Karpas-422 (cell line): Measurements from ENCODE around the gene CEACAM4. TPM values are rescaled to one million over a fixed set of nuclear protein-coding genes. Genes with fewer than 3 reads are reported as not detected.
A peak's percentile ranks its signal among the peaks of the same experiment; 100 is the strongest.

ENCODE experiments used
- DNase-seq: peaks from one replicate; pipeline ENCODE4 v3.0.0-alpha.2; 2015
- H2AFZ ChIP-seq: fragments of 200-600 bp; sonication (generic); 2 replicates; pipeline ENCODE4 v1.6.1; 2014; ENCODE audit warnings: antibody characterized with exemption, low read length, mixed read lengths
- H3K27ac ChIP-seq: fragments of 200-600 bp; sonication (generic); 2 replicates; pipeline ENCODE4 v1.5.1; 2014; ENCODE audit warnings: mild to moderate bottlenecking, low read length, moderate library complexity
- H3K27me3 ChIP-seq: fragments of 200-600 bp; sonication (generic); 2 replicates; pipeline ENCODE4 v1.6.1; 2014; ENCODE audit warnings: low read length, mixed read lengths
- H3K36me3 ChIP-seq: fragments of 200-600 bp; sonication (generic); 2 replicates; pipeline ENCODE4 v1.6.1; 2014; ENCODE audit warnings: low read length, mixed read lengths; ENCODE audit not compliant: insufficient read depth
- H3K4me1 ChIP-seq: fragments of 200-600 bp; sonication (generic); 2 replicates; pipeline ENCODE4 v1.6.1; 2014; ENCODE audit warnings: mild to moderate bottlenecking, low read length, mixed read lengths
- H3K4me2 ChIP-seq: fragments of 200-600 bp; sonication (generic); 2 replicates; pipeline ENCODE4 v1.6.1; 2014; ENCODE audit warnings: low read length, low read depth, mild to moderate bottlenecking; ENCODE audit not compliant: poor library complexity, severe bottlenecking
- H3K4me3 ChIP-seq: fragments of 200-600 bp; sonication (generic); 2 replicates; pipeline ENCODE4 v1.5.1; 2014; ENCODE audit warnings: mild to moderate bottlenecking, antibody characterized with exemption, low read length, mixed read lengths
- H3K79me2 ChIP-seq: fragments of 200-600 bp; sonication (generic); 2 replicates; pipeline ENCODE4 v1.6.1; 2014; ENCODE audit warnings: mild to moderate bottlenecking, low read length, mixed read lengths
- H3K9ac ChIP-seq: fragments of 200-600 bp; sonication (generic); 2 replicates; pipeline ENCODE4 v1.6.0; 2014; ENCODE audit warnings: low read length
- H3K9me2 ChIP-seq: fragments of 200-600 bp; sonication (generic), shearing (Covaris generic); replicated peaks from 2 replicates; pipeline ENCODE4 v1.6.0; 2014; ENCODE audit warnings: mild to moderate bottlenecking, low read length, moderate library complexity; ENCODE audit not compliant: insufficient read depth
- H3K9me3 ChIP-seq: fragments of 300-700, 200-600 bp; sonication (generic); 2 replicates; pipeline ENCODE4 v1.6.1; 2014; ENCODE audit warnings: low read length, mixed read lengths
- H4K20me1 ChIP-seq: fragments of 200-600 bp; sonication (generic); 2 replicates; pipeline ENCODE4 v1.6.1; 2014; ENCODE audit warnings: mild to moderate bottlenecking, antibody characterized with exemption, low read length, low read depth; ENCODE audit not compliant: insufficient read depth
- total RNA-seq: library from RNA; depleted of rRNA; stranded (reverse); fragments of >200 nt; shearing (Covaris generic); gene quantifications from 2 replicates; pipeline ENCODE4 v1.2.3, GENCODE V29; 2014; ENCODE audit warnings: low replicate concordance

The CEACAM4 gene
- total RNA-seq, 1 experiment from 2014 or later = not detected

DNA sequence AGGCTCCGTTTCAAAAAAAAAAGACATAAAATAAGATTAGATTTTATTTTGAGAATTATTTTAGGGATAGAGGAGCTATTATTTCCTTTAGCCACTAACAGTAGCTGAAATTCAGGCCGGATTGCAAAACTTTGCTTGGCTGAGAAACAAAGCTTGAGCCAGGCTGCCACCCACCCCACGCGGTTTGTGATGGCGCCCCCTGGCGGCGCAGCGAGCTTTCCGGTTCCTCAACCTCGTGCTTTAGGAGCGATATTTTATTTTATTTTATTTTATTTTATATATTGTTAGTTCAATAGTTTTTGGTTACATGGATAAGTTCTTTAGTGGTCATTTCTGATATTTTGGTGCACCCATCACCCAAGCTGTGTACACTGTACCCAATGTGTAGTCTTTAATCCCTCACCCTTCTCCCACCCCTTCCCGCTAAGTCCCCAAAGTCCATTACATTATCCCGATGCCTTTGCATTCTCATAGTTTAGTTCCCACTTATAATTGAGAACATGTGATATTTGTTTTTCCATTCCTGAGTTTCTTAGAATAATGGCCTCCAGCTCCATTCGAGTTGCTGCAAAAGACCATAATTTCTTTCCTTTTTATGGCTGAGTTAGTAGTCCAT lies 19.8 kb upstream of the CEACAM4 start:
- Histone ChIP-seq H3K9ac (no peak overlapping the region), H3K4me1 (no peaks in the 10 kb centered on the region), H3K4me3 (no peak overlapping the region), H3K27me3 (no peaks in the 10 kb centered on the region), H2AFZ (no peak overlapping the region), H3K79me2 (no peaks in the 10 kb centered on the region), H3K27ac (no peak overlapping the region), H4K20me1 (no peaks in the 10 kb centered on the region), H3K9me3 (no peaks in the 10 kb centered on the region), H3K36me3 (no peaks in the 10 kb centered on the region), H3K9me2 (no peaks in the 10 kb centered on the region), H3K4me2 (no peak overlapping the region)
- peak; percentile 80 for DNase-seq

DNA sequence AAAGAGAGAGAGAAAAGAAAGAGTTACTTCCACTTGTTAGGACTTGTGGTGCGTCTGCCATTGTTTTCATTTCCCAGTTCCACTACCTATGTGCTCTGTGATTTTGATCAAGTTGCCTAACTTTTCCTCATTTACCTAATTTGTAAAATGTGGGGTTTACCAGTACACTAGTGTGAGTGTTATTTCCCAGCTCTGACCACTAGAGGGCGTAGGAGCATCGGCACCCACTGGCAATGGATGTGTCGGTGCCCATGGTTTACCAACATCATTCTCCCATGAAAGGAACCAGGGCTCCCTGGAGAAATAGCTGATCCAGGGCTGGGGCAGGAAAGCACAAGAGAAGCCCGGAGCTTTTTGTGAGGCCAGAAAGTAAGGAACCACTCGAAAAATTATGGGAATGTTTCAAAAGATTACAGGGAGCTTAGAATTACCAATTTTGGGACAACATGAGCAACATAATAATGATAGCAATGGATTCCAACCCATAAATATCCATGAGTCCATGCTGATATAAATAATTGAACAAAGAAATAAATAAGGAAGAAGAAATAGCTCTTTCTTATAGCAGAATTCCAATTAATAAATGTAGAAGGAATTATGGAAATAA lies 15.1 kb upstream of the CEACAM4 start:
- Histone ChIP-seq H3K4me2 (no peak overlapping the region), H3K36me3 (no peaks in the 10 kb centered on the region), H3K79me2 (no peaks in the 10 kb centered on the region), H3K27me3 (no peaks in the 10 kb centered on the region), H3K4me1 (no peaks in the 10 kb centered on the region), H4K20me1 (no peaks in the 10 kb centered on the region), H3K4me3 (no peak overlapping the region), H2AFZ (no peak overlapping the region), H3K9me2 (no peaks in the 10 kb centered on the region), H3K27ac (no peak overlapping the region), H3K9ac (no peak overlapping the region), H3K9me3 (no peaks in the 10 kb centered on the region)
- DNase-seq = peak; percentile 87

DNA sequence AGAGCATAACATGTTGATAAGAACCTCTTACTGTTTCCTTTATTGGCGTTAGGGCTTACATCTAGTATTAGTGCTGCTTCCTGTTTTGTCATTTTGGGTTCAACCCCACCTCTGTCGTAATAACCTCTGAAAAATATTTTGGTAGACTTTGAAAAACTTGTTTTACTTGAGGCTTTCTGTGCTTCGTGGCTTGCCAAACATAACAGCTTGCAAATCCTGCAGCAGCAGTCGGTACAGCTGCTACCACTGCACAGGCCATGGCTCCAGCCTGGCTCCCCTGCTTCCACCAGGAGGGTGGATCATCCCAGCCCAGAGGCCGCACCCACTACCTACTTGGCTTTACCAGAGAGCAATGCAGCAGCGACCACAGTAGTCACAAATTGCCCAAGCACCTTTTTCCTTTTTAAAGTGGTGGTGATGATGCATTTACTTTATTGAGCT lies 11.8 kb upstream of the CEACAM4 start:
- no peak overlapping the region for H3K4me2 ChIP-seq
- no peaks in the 10 kb centered on the region for H3K9me2 ChIP-seq
- no peaks in the 10 kb centered on the region for H3K79me2 ChIP-seq
- H3K27me3 ChIP-seq = no peaks in the 10 kb centered on the region
- H4K20me1 ChIP-seq = no peaks in the 10 kb centered on the region
- DNase-seq = no peak
- no peaks in the 10 kb centered on the region for H3K9me3 ChIP-seq
- no peak overlapping the region for H3K9ac ChIP-seq
- H3K4me1 ChIP-seq = no peaks in the 10 kb centered on the region
- H3K27ac ChIP-seq = no peak overlapping the region
- no peak overlapping the region for H2AFZ ChIP-seq
- H3K4me3 ChIP-seq = no peak overlapping the region
- no peaks in the 10 kb centered on the region for H3K36me3 ChIP-seq

DNA sequence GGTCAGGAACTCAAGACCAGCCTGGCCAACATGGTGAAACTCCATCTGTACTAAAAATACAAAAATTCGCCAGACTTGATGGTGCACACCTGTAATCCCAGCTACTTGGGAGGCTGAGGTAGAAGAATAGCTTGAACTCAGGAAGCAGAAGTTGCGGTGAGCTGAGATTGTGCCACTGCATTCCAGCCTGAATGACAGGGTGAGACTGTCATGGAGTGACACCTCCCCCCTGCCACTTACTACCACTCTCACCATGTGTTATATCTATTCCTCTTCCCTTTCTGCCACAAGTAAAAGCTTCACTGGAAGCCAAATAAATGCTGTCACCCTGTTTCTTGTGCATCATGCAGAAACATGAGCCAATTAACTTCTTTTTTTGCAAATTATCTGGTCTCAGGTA lies 10.6 kb upstream of the CEACAM4 start:
- no peaks in the 10 kb centered on the region for H3K9me2 ChIP-seq
- H4K20me1 ChIP-seq = no peaks in the 10 kb centered on the region
- no peak for DNase-seq
- H2AFZ ChIP-seq = no peak overlapping the region
- H3K9ac ChIP-seq = no peak overlapping the region
- no peak overlapping the region for H3K4me3 ChIP-seq
- no peaks in the 10 kb centered on the region for H3K79me2 ChIP-seq
- no peaks in the 10 kb centered on the region for H3K4me1 ChIP-seq
- no peak overlapping the region for H3K4me2 ChIP-seq
- H3K36me3 ChIP-seq = no peaks in the 10 kb centered on the region
- no peak overlapping the region for H3K27ac ChIP-seq
- H3K9me3 ChIP-seq = no peaks in the 10 kb centered on the region
- H3K27me3 ChIP-seq = no peaks in the 10 kb centered on the region

DNA sequence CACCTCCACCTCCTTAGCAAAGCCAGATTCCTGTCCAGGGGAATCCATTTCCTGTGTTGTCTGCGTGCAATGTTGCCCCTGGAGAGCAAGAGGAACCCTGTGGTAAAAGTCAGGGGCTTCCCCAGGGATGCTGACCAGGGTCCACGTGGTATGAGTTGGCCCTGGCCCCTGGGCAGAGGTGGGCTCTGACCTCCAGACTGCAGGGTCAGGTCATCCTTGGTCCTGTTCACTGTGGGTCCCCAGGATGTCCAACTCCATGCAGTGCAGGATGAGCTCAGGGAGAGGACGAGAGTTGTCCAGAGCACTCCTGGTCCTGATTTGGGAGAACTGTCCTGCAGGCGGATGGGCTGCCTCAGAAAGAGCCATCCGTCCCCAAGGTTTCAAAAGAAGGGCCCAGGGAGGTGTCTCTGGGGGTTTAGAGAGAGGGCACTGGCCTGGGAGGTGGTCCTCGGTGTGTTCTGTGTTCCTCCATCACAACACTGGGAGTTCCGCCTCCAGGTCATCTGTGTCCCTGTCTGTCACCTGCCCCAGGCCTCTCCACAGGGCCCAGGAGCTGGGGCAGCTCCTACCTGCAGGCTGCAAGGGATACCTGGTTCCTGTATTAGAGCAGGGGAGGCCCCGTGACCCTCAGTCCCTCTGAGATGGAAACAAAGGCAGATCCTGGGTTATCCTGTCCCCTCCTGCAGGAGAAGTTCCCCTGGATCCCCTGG lies 1.2 kb upstream of the CEACAM4 start:
- Histone ChIP-seq H2AFZ (no peak overlapping the region), H3K9me3 (no peaks in the 10 kb centered on the region), H4K20me1 (no peaks in the 10 kb centered on the region)

DNA sequence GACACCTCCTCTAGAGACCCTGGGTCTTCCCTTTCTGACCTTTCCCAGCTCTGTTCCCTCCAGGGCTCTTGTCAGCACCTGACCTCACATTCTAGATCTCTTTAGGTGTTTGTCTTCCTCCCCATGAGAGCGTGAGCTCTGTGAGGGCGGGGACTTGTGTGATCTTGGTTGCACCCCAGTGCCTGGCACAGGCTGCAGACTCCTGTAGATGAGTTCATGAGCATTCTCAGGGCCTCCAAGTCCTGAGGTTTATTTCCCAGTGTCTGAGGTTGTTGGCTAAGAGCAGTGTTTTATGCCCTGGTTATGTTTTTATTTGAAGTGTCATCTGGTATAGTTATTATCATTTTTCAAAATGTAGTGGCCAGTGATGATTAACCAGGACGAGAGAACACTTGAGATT lies 596 bp downstream of the CEACAM4 start:
- no peak overlapping the region for H3K9ac ChIP-seq
- no peaks in the 10 kb centered on the region for H3K27me3 ChIP-seq
- H4K20me1 ChIP-seq = no peaks in the 10 kb centered on the region
- H3K36me3 ChIP-seq = no peaks in the 10 kb centered on the region
- H3K27ac ChIP-seq = no peak overlapping the region
- no peak overlapping the region for H2AFZ ChIP-seq
- no peaks in the 10 kb centered on the region for H3K9me3 ChIP-seq
- H3K9me2 ChIP-seq = no peaks in the 10 kb centered on the region
- no peak overlapping the region for H3K4me3 ChIP-seq
- H3K79me2 ChIP-seq = no peaks in the 10 kb centered on the region
- no peak for DNase-seq
- no peak overlapping the region for H3K4me2 ChIP-seq
- no peaks in the 10 kb centered on the region for H3K4me1 ChIP-seq

More for the DNA sequence above, 1.2 kb upstream of the CEACAM4 start:
- Histone ChIP-seq H3K27me3 (no peaks in the 10 kb centered on the region), H3K4me2 (no peak overlapping the region), H3K36me3 (no peaks in the 10 kb centered on the region), H3K9ac (no peak overlapping the region), H3K79me2 (no peaks in the 10 kb centered on the region), H3K4me1 (no peaks in the 10 kb centered on the region), H3K9me2 (no peaks in the 10 kb centered on the region), H3K27ac (no peak overlapping the region), H3K4me3 (no peak overlapping the region)
- DNase-seq = no peak

DNA sequence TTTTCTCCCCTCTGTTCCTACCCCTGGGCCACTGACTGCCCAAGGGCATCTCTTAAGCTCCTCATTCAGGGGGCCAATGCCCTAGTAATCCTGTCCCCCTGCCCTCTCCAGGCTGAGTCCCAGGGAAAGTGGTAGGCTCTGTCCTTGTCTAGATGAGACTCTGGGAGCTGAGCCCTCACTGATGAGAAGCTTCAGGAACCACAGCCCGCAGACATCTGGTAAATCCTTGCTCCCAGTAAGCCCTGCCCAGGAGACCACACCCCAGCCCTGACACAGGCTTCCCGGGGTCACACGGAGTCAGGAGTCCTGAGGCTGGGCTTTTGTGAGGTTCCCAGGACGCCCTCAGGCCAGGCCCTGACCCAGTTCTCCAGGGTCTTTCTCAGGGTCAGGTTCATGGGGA lies 1.9 kb downstream of the CEACAM4 start:
- Histone ChIP-seq H3K9me2 (no peaks in the 10 kb centered on the region), H3K4me3 (no peak overlapping the region), H3K4me1 (no peaks in the 10 kb centered on the region), H3K79me2 (no peaks in the 10 kb centered on the region), H2AFZ (no peak overlapping the region), H3K36me3 (no peaks in the 10 kb centered on the region), H3K9me3 (no peaks in the 10 kb centered on the region), H4K20me1 (no peaks in the 10 kb centered on the region), H3K27me3 (no peaks in the 10 kb centered on the region), H3K27ac (no peak overlapping the region), H3K9ac (no peak overlapping the region), H3K4me2 (no peak overlapping the region)
- no peak for DNase-seq

DNA sequence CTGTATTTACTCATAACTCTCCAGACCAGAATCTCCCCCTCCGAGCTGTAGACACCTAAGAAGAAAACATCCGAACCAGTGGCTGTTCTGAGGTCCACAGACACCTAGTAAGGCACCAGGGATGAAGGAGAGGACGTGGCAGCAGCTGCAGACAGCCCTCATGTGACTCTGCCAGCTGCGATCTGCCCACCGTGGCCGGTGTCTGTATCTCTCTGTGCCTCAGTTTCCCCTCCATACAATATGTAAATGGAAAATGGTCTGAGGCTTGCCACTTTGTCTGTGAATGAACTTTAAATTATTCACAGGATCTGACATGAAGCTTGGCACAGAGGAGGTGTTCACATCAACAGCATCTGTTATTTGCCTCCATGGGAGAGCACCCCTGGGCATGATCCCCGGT lies 2.4 kb downstream of the CEACAM4 start:
- no peaks in the 10 kb centered on the region for H3K79me2 ChIP-seq

More for the DNA sequence above, 2.4 kb downstream of the CEACAM4 start:
- DNase-seq = no peak
- H3K27me3 ChIP-seq = no peaks in the 10 kb centered on the region
- H4K20me1 ChIP-seq = no peaks in the 10 kb centered on the region
- H3K9me2 ChIP-seq = no peaks in the 10 kb centered on the region
- H3K4me2 ChIP-seq = no peak overlapping the region
- H3K9ac ChIP-seq = no peak overlapping the region
- no peaks in the 10 kb centered on the region for H3K4me1 ChIP-seq
- no peak overlapping the region for H2AFZ ChIP-seq
- H3K4me3 ChIP-seq = no peak overlapping the region
- H3K9me3 ChIP-seq = no peaks in the 10 kb centered on the region
- no peaks in the 10 kb centered on the region for H3K36me3 ChIP-seq
- no peak overlapping the region for H3K27ac ChIP-seq
